Skin of body (tissue), 2 donors: ENCODE measurements around the gene EPHA6. TPM values are rescaled to one million over a fixed set of nuclear protein-coding genes. Genes with fewer than 3 reads are reported as not detected.

Experiments used
- DNase-seq: peaks from one replicate; lab custom pipeline; 2025; lab: John Stamatoyannopoulos, UW
- total RNA-seq: library from RNA; depleted of rRNA; stranded (reverse); fragments of >200 nt; gene quantifications from one replicate; pipeline ENCODE4 v1.2.3, GENCODE V29; 2014

The EPHA6 gene
- total RNA-seq, 1 donor from 2014 or later: 2.2 TPM

DNA sequence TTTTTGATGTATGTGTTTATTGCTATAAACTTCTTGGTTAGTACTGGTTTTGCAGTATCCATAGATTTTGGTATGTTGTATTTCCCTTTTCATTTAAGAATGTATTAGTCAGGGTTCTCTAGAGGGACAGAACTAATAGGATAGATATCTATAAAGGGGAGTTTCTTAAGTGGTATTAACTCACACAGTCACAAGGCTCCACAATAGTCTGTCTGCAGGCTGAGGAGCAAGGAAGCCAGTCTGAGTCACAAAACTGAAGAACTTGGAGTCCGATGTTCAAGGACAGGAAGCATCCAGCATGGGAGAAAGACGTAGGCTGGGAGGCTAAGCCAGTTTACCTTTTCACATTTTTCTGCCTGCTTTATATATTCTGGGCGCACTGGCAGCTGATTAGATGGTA, 958.5 kb downstream of the EPHA6 start:
- DNase-seq: no peak

DNA sequence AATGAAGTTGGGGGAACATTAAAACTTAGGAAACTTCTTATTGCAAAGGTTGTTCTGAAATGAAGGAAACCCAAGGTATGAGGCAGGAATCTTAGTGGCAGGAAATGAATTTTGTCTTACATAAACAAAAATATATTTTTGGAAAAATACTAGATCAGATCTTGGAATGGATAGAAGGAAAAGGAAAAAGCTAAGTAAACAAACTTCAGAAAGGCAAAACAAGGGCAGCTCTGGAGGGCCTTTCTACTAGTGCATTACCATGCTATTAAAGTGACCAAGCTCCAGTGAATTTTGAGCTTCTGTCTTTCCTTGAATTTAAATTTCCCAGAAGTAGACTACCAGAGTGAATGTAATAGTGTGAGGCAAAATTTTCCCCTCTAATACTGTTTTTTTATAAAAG, 963.8 kb downstream of the EPHA6 start:
- DNase-seq: no peak

DNA sequence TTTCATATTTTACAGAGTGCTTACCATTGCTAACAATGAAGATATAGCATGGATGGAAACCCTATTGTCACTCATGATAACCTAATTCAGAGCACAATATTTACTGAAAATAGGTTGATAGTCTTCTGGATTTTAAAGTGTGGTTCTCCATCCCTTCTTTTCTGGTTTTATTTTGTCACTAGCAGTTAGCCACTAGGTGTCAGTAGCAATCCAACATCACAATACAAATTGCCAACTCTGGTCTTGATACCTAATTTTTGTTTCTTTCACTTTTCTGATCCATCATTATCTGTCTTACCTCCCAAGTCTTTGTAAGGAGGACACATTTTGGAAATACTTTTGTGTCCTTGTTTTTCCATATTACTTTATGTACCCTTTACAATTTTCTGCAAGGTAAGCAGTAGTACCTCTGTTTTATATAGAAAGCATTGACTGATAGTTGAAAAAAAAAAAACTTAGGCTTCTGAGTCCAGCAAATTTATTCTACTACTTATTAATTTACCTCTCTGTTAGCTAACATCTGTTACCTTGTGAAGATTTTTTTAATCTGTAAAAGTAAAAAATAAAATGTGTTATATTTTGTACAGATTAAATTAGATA, 979.1 kb downstream of the EPHA6 start:
- peak; percentile 38 for DNase-seq

DNA sequence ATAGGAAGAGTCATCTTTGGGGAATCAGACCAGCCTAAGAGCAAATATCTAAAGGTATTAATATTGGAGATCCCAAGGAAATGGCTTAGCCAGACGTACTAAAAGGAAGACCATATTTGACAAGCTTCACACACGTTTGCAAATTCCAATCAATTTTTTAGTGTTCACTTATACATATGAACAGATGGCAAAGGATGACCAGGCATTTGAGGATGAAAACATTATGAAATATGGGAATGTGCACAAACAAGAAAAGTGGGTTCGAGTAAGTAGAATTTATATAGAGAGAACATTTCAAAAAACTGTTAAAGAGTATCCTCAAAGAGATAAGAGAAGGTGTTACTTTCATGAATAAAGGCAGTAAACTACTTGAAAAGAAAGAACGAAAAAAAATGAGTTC, 981.6 kb downstream of the EPHA6 start:
- no peak for DNase-seq
